H1 (cell line): Measurements from ENCODE around the gene CACNA1C. TPM values are rescaled to one million over a fixed set of nuclear protein-coding genes. Genes with fewer than 3 reads are reported as not detected.

Experiments
- CTCF ChIA-PET: fragments of 300-600 bp; sonication (Branson Sonifier 250); formaldehyde crosslinking; loops from one replicate; lab custom pipeline; 2021; ENCODE audit not compliant: partially characterized antibody; lab: Charles Lee
- POLR2A ChIA-PET: fragments of 300-600 bp; sonication (Branson Sonifier 250); formaldehyde crosslinking; loops from one replicate; lab custom pipeline; 2021; ENCODE audit warnings: inconsistent platforms; ENCODE audit not compliant: partially characterized antibody; lab: Charles Lee
- DNase-seq, 2 experiments: peaks; one replicate each; pipeline versions ENCODE4 v3.0.0 to v3.0.0-alpha.2; 2010 to 2022; ENCODE audit warnings: low spot score in 2 of 2, low read depth in 1 of 2, mixed read lengths in 1 of 2
- FAIRE-seq: peaks from 2 replicates; lab custom pipeline; 2011; peaks lifted over from hg19 to GRCh38; lab: Jason Lieb, UNC
- H2AFZ ChIP-seq: 2 replicates; pipeline ENCODE4 v1.8.1; 2012; ENCODE audit warnings: low read length, inconsistent platforms
- H2AK5ac ChIP-seq: 2 replicates; pipeline ENCODE4 v1.6.1; 2013; ENCODE audit warnings: low read depth, low read length
- H2BK120ac ChIP-seq: replicated peaks from 2 replicates; pipeline ENCODE3; 2013; ENCODE audit warnings: low read depth, low read length, inconsistent platforms
- H2BK12ac ChIP-seq: 2 replicates; pipeline ENCODE4 v1.6.1; 2013; ENCODE audit warnings: low read depth, low read length
- H2BK15ac ChIP-seq: 2 replicates; pipeline ENCODE4 v1.6.1; 2013; ENCODE audit warnings: low read length
- H2BK20ac ChIP-seq: 2 replicates; pipeline ENCODE4 v1.6.1; 2013; ENCODE audit warnings: low read length
- H2BK5ac ChIP-seq: 2 replicates; pipeline ENCODE4 v1.6.1; 2013; ENCODE audit warnings: low read depth, low read length
- H3K14ac ChIP-seq: 2 replicates; pipeline ENCODE4 v1.6.1; 2013; ENCODE audit warnings: inconsistent platforms; ENCODE audit not compliant: insufficient read length
- H3K18ac ChIP-seq: 2 replicates; pipeline ENCODE4 v1.6.1; 2013; ENCODE audit warnings: low read length; ENCODE audit errors: extremely low read depth
- H3K23ac ChIP-seq: 2 replicates; pipeline ENCODE4 v1.6.1; 2013; ENCODE audit warnings: inconsistent platforms; ENCODE audit not compliant: insufficient read length
- H3K23me2 ChIP-seq: 2 replicates; pipeline ENCODE4 v1.6.1; 2013; ENCODE audit warnings: low read depth, low read length
- H3K27ac ChIP-seq: 2 replicates; pipeline ENCODE4 v1.6.1; 2011; ENCODE audit warnings: low read depth, low read length, inconsistent platforms
- H3K27me3 ChIP-seq, 4 experiments: replicated peaks in 1 of 4; 1 replicate in 1 of 4; 2 replicates in 3 of 4; pipeline versions ENCODE4 v1.6.1 to v1.8.1; 2011 to 2013; ENCODE audit warnings: low read length in 3 of 4, mild to moderate bottlenecking in 3 of 4, inconsistent platforms in 2 of 4, mixed read lengths in 2 of 4, moderate library complexity in 1 of 4; ENCODE audit not compliant: control insufficient read depth in 3 of 4, insufficient read depth in 3 of 4; ENCODE audit errors: extremely low read depth in 1 of 4
- H3K36me3 ChIP-seq, 4 experiments: 2 replicates each; pipeline versions ENCODE4 v1.6.1 to v1.8.1; 2011 to 2013; ENCODE audit warnings: mild to moderate bottlenecking in 4 of 4, low read length in 3 of 4, moderate library complexity in 2 of 4, control low read depth in 1 of 4, inconsistent platforms in 1 of 4; ENCODE audit not compliant: insufficient read depth in 4 of 4, control insufficient read depth in 2 of 4
- H3K4ac ChIP-seq: replicated peaks from 2 replicates; pipeline ENCODE3; 2013; ENCODE audit warnings: low read length, low read depth, mixed read lengths, inconsistent platforms; ENCODE audit not compliant: insufficient read length
- H3K4me1 ChIP-seq, 4 experiments: replicated peaks in 1 of 4; 1 replicate in 1 of 4; 2 replicates in 3 of 4; pipeline versions ENCODE4 v1.6.1 to v1.8.1; 2011 to 2013; ENCODE audit warnings: low read length in 3 of 4, inconsistent platforms in 2 of 4, mixed read lengths in 1 of 4; ENCODE audit not compliant: insufficient read depth in 4 of 4, control insufficient read depth in 3 of 4
- H3K4me2 ChIP-seq, 2 experiments: 2 replicates each; pipeline versions ENCODE4 v1.6.1 to v1.8.1; 2011 to 2013; ENCODE audit warnings: low read depth in 2 of 2, low read length in 2 of 2, control low read depth in 1 of 2, inconsistent platforms in 1 of 2, mild to moderate bottlenecking in 1 of 2; ENCODE audit not compliant: insufficient read depth in 1 of 2
- H3K4me3 ChIP-seq, 4 experiments: fragments of 200-600, 300-600 bp in 1 of 4; sonication (generic), shearing (Covaris generic), sonication (Bioruptor Twin) in 1 of 4; 2 replicates each; pipeline versions ENCODE4 v1.5.1 to v1.8.1; 2011 to 2016; ENCODE audit warnings: low read length in 4 of 4, low read depth in 3 of 4, control low read depth in 2 of 4, inconsistent platforms in 2 of 4, mild to moderate bottlenecking in 2 of 4, mixed read lengths in 1 of 4, moderate library complexity in 1 of 4; ENCODE audit not compliant: insufficient read depth in 2 of 4; ENCODE audit errors: extremely low read depth in 1 of 4
- H3K56ac ChIP-seq: replicated peaks from 2 replicates; pipeline ENCODE3; 2013; ENCODE audit warnings: low read depth, mild to moderate bottlenecking, mixed read lengths, low read length, inconsistent platforms; ENCODE audit not compliant: insufficient read length
- H3K79me1 ChIP-seq: 2 replicates; pipeline ENCODE4 v1.6.1; 2013; ENCODE audit warnings: low read depth, low read length, control low read depth
- H3K79me2 ChIP-seq, 2 experiments: 2 replicates each; pipeline versions ENCODE4 v1.6.1 to v1.8.1; 2012 to 2013; ENCODE audit warnings: low read length in 2 of 2, mild to moderate bottlenecking in 2 of 2, inconsistent platforms in 1 of 2; ENCODE audit not compliant: insufficient read depth in 2 of 2, control insufficient read depth in 1 of 2
- H3K9ac ChIP-seq, 4 experiments: replicated peaks in 1 of 4; 1 replicate in 1 of 4; 2 replicates in 3 of 4; pipeline versions ENCODE4 v1.6.1 to v1.8.1; 2011 to 2013; ENCODE audit warnings: low read depth in 3 of 4, low read length in 3 of 4, control low read depth in 2 of 4, mild to moderate bottlenecking in 2 of 4, moderate library complexity in 2 of 4, inconsistent platforms in 1 of 4; ENCODE audit errors: extremely low read depth in 1 of 4
- H3K9me3 ChIP-seq, 2 experiments: 2 replicates each; pipeline versions ENCODE4 v1.6.1 to v1.8.1; 2012 to 2013; ENCODE audit warnings: mild to moderate bottlenecking in 2 of 2, moderate library complexity in 2 of 2, control low read depth in 1 of 2, inconsistent platforms in 1 of 2, low read depth in 1 of 2, low read length in 1 of 2, mixed read lengths in 1 of 2; ENCODE audit not compliant: insufficient read depth in 2 of 2
- H4K20me1 ChIP-seq, 2 experiments: replicated peaks in 1 of 2; 2 replicates each; pipeline versions ENCODE3 to v1.8.1; 2011 to 2013; ENCODE audit warnings: inconsistent platforms in 2 of 2, low read length in 2 of 2, mild to moderate bottlenecking in 1 of 2; ENCODE audit not compliant: insufficient read depth in 2 of 2, control insufficient read depth in 1 of 2
- H4K5ac ChIP-seq: 2 replicates; pipeline ENCODE4 v1.6.1; 2013; ENCODE audit warnings: low read length, low read depth, mixed read lengths, inconsistent platforms; ENCODE audit not compliant: insufficient read length
- H4K8ac ChIP-seq: 2 replicates; pipeline ENCODE4 v1.8.0; 2013; ENCODE audit warnings: mild to moderate bottlenecking, moderate library complexity, low read length, inconsistent platforms; ENCODE audit not compliant: insufficient read depth; ENCODE audit errors: extremely low read depth
- H4K91ac ChIP-seq: replicated peaks from 2 replicates; pipeline ENCODE3; 2013; ENCODE audit warnings: low read length, mixed read lengths, inconsistent platforms; ENCODE audit not compliant: insufficient read length
- ASH2L ChIP-seq: fragments of 200-600, 300-600 bp; sonication (generic); IDR thresholded peaks from one replicate; pipeline ENCODE4 v1.7.1; 2017; ENCODE audit warnings: low read length
- CEBPB ChIP-seq: IDR thresholded peaks from 2 replicates; pipeline ENCODE4 v1.6.1; 2012; ENCODE audit warnings: low read depth, low read length
- CHD1 ChIP-seq: IDR thresholded peaks from 2 replicates; pipeline ENCODE4 v1.6.1; 2012; ENCODE audit warnings: low read depth, low read length, improper control_type of control experiment
- GTF2F1 ChIP-seq: IDR thresholded peaks from 2 replicates; pipeline ENCODE4 v1.6.1; 2012; ENCODE audit warnings: low read depth, low read length, improper control_type of control experiment, borderline replicate concordance
- HDAC2 ChIP-seq, 2 experiments: fragments of 300-600 bp in 1 of 2; sonication (generic) in 1 of 2; IDR thresholded peaks; 2 replicates each; pipeline ENCODE4 v1.6.1; 2011 to 2012; ENCODE audit warnings: low read depth in 2 of 2, low read length in 2 of 2, mild to moderate bottlenecking in 2 of 2, moderate library complexity in 2 of 2, borderline replicate concordance in 1 of 2, inconsistent platforms in 1 of 2
- POU5F1 ChIP-seq: IDR thresholded peaks from 2 replicates; pipeline ENCODE4 v1.6.1; 2011; ENCODE audit warnings: low read depth, mild to moderate bottlenecking, low read length, moderate library complexity
- SAP30 ChIP-seq: fragments of 300-600 bp; sonication (generic); IDR thresholded peaks from 2 replicates; pipeline ENCODE4 v1.7.1; 2012; ENCODE audit warnings: low read length, moderate library complexity, mild to moderate bottlenecking, inconsistent platforms; ENCODE audit not compliant: insufficient read depth, insufficient replicate concordance
- SIN3A ChIP-seq, 2 experiments: IDR thresholded peaks in 1 of 2; conservative IDR thresholded peaks in 1 of 2; 2 replicates each; pipeline ENCODE4 v1.6.1; 2011 to 2012; ENCODE audit warnings: low read length in 2 of 2, improper control_type of control experiment in 1 of 2, low read depth in 1 of 2, mild to moderate bottlenecking in 1 of 2
- TAF1 ChIP-seq: IDR thresholded peaks from 2 replicates; pipeline ENCODE4 v1.6.1; 2011; ENCODE audit warnings: mild to moderate bottlenecking, low read depth, low read length
- TAF7 ChIP-seq: optimal IDR thresholded peaks from 2 replicates; pipeline ENCODE3; 2011; ENCODE audit warnings: low read depth, mild to moderate bottlenecking, inconsistent platforms, low read length, moderate library complexity, borderline replicate concordance
- WGBS, 2 experiments: shearing (Covaris generic) in 1 of 2; methylation state at CpG; one replicate each; pipeline versions ENCODE4 v1.1.6 to v1.1.7; 2013 to 2015; ENCODE audit warnings: low lambda C conversion rate in 2 of 2, mixed read lengths in 2 of 2, inconsistent platforms in 1 of 2, low coverage in 1 of 2, missing lambda C conversion rate in 1 of 2; ENCODE audit not compliant: insufficient replicate concordance in 2 of 2, insufficient coverage in 1 of 2, insufficient read length in 1 of 2; ENCODE audit errors: extremely low coverage in 1 of 2, missing lambda C conversion rate in 1 of 2; 5-methylcytosine and 5-hydroxymethylcytosine counted together
- polyA plus RNA-seq, 7 experiments: library from polyadenylated mRNA; depleted of rRNA in 3 of 7; stranded (reverse) in 5 of 7; unstranded in 2 of 7; fragments of >200 nt in 5 of 7; fragments of 200-250 nt in 2 of 7; gene quantifications; 1 replicate in 5 of 7; 2 replicates in 1 of 7; 4 replicates in 1 of 7; pipeline versions ENCODE4 v1.2.1 to v1.2.3, GENCODE V29; 2011 to 2013; ENCODE audit warnings: missing spikeins in 2 of 7, mixed read lengths in 2 of 7
- total RNA-seq: library from RNA; stranded (reverse); fragmentation: NEBNext Ultra II Directional; extraction: Animal tissue kit (Norgen Biotek cat#: 25700); gene quantifications from 2 replicates; pipeline ENCODE4 v1.2.1, GENCODE V29; 2021
- TF ChIP-seq, protein P1 (sequence below), 3 experiments: IDR thresholded peaks; 1 replicate in 2 of 3; 2 replicates in 1 of 3; pipeline versions ENCODE4 v1.5.1 to v1.6.1; 2011; ENCODE audit warnings: low read length in 3 of 3, mild to moderate bottlenecking in 3 of 3, inconsistent platforms in 2 of 3, low read depth in 1 of 3, moderate library complexity in 1 of 3; ENCODE audit not compliant: insufficient read depth in 1 of 3; ENCODE audit errors: control extremely low read depth in 1 of 3

Gene CACNA1C
- total and polyA plus RNA-seq, 2 of the 8 experiments (the other 6 are each of a cell fraction or from before 2014, with no cell fraction given), result 1.3 TPM

DNA sequence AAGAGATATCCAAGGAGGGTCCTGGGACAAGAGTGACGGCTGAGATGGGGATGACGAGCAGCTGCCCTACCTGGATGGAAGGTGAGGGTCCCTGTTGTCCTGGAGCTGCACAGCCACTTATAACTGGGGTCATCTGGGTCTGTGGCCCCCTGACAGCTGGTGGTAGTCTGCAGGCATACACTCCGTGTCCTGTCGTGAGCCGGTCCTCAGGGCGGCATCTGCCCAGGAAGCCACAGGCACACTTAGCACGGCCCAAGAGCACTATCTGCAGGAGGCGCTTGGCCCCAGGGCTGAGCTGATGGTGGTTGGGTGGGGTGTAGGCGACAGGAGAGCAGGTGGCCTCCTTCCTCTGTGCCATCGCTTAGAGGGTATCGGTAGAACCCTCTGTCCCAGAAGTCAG is 248.1 kb downstream of the CACNA1C start:
- H2BK20ac ChIP-seq, result no peak overlapping the region
- no peak overlapping the region for H2BK5ac ChIP-seq
- H2BK120ac ChIP-seq, result no peak overlapping the region
- H4K91ac ChIP-seq, result no peak overlapping the region
- H2BK12ac ChIP-seq, result no peak overlapping the region
- ChIA-PET POLR2A (no interaction called here), CTCF (interaction anchor here (0.6 to 2.2 kb wide), 3 partner anchors 9 to 227 kb away, joined by 3 to 17 read pairs (median 3); no protein-coding TSS in a partner anchor)
- no peak overlapping the region for H3K9ac ChIP-seq
- H2AK5ac ChIP-seq, result no peak overlapping the region; the same call in 1 of the 2 replicates
- no peak overlapping the region for H2BK15ac ChIP-seq
- no peak overlapping the region for H3K4me2 ChIP-seq
- H3K79me2 ChIP-seq, result no peaks in the 10 kb centered on the region
- no peak overlapping the region for H2AFZ ChIP-seq
- no peaks in the 10 kb centered on the region for H3K36me3 ChIP-seq
- no peaks in the 10 kb centered on the region for H4K20me1 ChIP-seq
- H4K5ac ChIP-seq, result no peak overlapping the region
- no peaks in the 10 kb centered on the region for H3K27me3 ChIP-seq
- WGBS, 2 experiments, result 92% methylated on average over 11 of the region's 11 CpGs; no CpG with 5 or more reads in 1 of the 2 experiments
- H3K4me1 ChIP-seq, result peaks cover 0 to 9% (median 2%) of the 10 kb centered on the region in 4 experiments; a peak in 4 of 7 replicates
- H3K23ac ChIP-seq, result no peak overlapping the region
- no peak overlapping the region for H3K18ac ChIP-seq
- H3K23me2 ChIP-seq, result no peaks in the 10 kb centered on the region
- FAIRE-seq (no peak), DNase-seq (no peak)
- no peak overlapping the region for H3K14ac ChIP-seq
- H3K56ac ChIP-seq, result no peak overlapping the region
- H4K8ac ChIP-seq, result no peak overlapping the region
- H3K4ac ChIP-seq, result no peak overlapping the region
- H3K27ac ChIP-seq, result no peak overlapping the region
- no peak overlapping the region for H3K4me3 ChIP-seq
- H3K79me1 ChIP-seq, result no peaks in the 10 kb centered on the region
- H3K9me3 ChIP-seq, result no peaks in the 10 kb centered on the region
- TF ChIP-seq SAP30 (no peak), POU5F1 (no peak), GTF2F1 (no peak), TAF1 (no peak), ASH2L (no peak), HDAC2 (IDR thresholded peaks at IDR 0.05; ENCODE audit: borderline replicate concordance in 1 of 2, low read depth in 2 of 2, low read length in 2 of 2) (no peak), SIN3A (conservative IDR thresholded peaks at IDR 0.05 in 1 of 2, IDR thresholded peaks at IDR 0.05 in 1 of 2; ENCODE audit: low read depth in 1 of 2, low read length in 2 of 2) (no peak), CEBPB (no peak), TAF7 (no peak), CHD1 (no peak)
- TF ChIP-seq, protein P1, sequence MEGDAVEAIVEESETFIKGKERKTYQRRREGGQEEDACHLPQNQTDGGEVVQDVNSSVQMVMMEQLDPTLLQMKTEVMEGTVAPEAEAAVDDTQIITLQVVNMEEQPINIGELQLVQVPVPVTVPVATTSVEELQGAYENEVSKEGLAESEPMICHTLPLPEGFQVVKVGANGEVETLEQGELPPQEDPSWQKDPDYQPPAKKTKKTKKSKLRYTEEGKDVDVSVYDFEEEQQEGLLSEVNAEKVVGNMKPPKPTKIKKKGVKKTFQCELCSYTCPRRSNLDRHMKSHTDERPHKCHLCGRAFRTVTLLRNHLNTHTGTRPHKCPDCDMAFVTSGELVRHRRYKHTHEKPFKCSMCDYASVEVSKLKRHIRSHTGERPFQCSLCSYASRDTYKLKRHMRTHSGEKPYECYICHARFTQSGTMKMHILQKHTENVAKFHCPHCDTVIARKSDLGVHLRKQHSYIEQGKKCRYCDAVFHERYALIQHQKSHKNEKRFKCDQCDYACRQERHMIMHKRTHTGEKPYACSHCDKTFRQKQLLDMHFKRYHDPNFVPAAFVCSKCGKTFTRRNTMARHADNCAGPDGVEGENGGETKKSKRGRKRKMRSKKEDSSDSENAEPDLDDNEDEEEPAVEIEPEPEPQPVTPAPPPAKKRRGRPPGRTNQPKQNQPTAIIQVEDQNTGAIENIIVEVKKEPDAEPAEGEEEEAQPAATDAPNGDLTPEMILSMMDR (IDR thresholded peaks at IDR 0.05; ENCODE audit: control extremely low read depth in 1 of 3, insufficient read depth in 1 of 3, low read depth in 1 of 3, low read length in 3 of 3), result no peak
